ENCODE data around the gene ZNF587. TPM values are rescaled to one million over a fixed set of nuclear protein-coding genes. Genes with fewer than 3 reads are reported as not detected.
"Not testable (repeated sequence)": the region's sequence is repeated elsewhere in the genome, so short reads cannot be mapped to it uniquely, and the experiment has no call there.

The ZNF587 gene
- total and polyA plus RNA-seq, 4 donors = 3.4 to 40.8 (median 17.3) TPM

GRCh38 chr19:57812975-57813820 is 36.5 kb upstream of the ZNF587 start:
- not testable (repeated sequence) for H3K9me3 ChIP-seq (ENCODE audit: control insufficient read depth, low read length); H3K36me3 ChIP-seq (ENCODE audit: control insufficient read depth in 1 of 2, insufficient read depth in 2 of 2, low read length in 1 of 2); H3K27ac ChIP-seq (ENCODE audit: low read depth in 1 of 2, low read length in 2 of 2); H3K27me3 ChIP-seq (ENCODE audit: control insufficient read depth in 1 of 2, insufficient read depth in 2 of 2, low read length in 1 of 2); ATAC-seq (ENCODE audit: low FRiP score); H3K4me1 ChIP-seq (ENCODE audit: control insufficient read depth in 1 of 2, insufficient read depth in 2 of 2, low read length in 2 of 2); DNase-seq; H3K4me3 ChIP-seq (ENCODE audit: low read length in 2 of 2)
- intact Hi-C loops (cut with DNase I) = loop anchor here in 1 of 2 donors (10.0 kb wide), 1 partner anchor 638 kb away; no protein-coding TSS in a partner anchor
- 88 to 93% methylated on average over 10 to 13 of the region's 13 CpGs for WGBS, 2 donors

DNA sequence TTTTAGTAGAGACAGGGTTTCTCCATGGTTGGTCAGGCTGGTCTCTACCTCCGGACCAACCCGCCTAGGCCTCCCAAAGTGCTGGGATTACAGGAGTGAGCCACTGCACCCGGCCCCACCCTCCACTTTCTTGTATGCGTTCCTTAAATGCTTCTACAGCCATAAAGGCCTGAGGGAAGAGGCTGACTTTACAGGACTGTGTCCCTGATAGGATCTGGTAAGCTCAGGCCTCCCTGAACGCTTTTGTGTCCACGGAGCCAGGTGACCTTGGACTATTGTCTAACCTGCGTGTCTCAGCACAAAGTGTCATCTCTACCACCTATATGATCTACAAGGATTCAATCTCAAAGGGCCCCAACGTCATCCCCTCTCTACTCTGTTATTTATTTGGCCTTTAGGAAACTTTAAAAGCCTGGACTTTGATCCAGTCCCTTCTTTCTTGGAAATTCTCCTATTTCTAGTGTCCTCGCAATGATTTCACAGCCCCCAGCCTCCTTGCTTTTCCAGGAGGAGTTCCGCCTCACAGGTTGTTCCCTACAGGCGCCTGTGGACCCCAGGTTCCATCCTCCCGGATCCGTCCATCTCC is 35.6 kb upstream of the ZNF587 start:
- Histone ChIP-seq H3K27ac (ENCODE audit: low read depth in 1 of 2, low read length in 2 of 2) (no peak overlapping the region), H3K9me3 (ENCODE audit: control insufficient read depth, low read length) (no peaks in the 10 kb centered on the region), H3K4me3 (ENCODE audit: low read length in 2 of 2) (peak overlapping the region; percentile 49 to 91), H3K4me1 (ENCODE audit: control insufficient read depth in 1 of 2, insufficient read depth in 2 of 2, low read length in 2 of 2) (no peaks in the 10 kb centered on the region), H3K36me3 (ENCODE audit: control insufficient read depth in 1 of 2, insufficient read depth in 2 of 2, low read length in 1 of 2) (no peaks in the 10 kb centered on the region), H3K27me3 (ENCODE audit: control insufficient read depth in 1 of 2, insufficient read depth in 2 of 2, low read length in 1 of 2) (no peaks in the 10 kb centered on the region)
- intact Hi-C loops (cut with DNase I) = loop anchor here in 1 of 2 donors (10.0 kb wide), 1 partner anchor 639 kb away; no protein-coding TSS in a partner anchor
- no peak for DNase-seq
- no peak for ATAC-seq (ENCODE audit: low FRiP score)
- 22 to 24% methylated on average over 13 of the region's 13 CpGs for WGBS, 2 donors

DNA sequence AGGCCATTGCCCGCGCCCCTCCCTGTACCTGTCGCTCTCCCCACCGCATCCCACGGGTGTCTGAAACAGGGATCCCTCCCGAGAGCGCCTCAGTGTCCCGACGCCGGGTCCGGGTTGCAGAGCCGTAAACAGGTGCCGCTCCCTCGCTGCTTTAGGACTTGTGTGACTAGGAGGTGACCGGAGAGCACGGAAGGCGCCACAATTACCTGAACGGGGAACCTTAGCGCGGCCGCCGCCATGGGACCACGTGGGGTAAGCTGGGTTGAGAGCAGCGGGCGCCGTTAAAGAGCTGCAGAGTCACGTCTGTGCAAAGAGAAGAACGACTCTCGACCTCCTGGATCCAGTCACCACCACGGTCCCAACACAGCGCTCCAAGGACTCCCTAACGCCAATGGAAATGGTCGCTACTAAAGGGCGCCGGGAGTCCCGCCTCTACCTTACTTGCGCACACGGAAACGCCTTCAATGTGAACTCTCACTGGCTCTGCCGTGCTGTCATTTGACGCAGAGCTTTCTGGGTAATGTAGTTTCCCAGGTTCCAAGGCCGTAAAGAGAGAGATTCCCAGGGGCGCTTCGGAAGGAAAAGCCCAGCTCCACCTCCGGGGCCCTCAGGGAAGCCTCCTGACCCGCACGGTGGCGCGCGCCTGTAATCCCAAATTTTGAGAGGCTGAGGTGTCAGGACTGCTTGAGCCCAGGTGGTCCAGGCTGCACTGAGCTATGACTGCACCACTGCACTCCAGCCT is 35.0 kb upstream of the ZNF587 start, which contains the start of gene ZNF552:
TSS of gene ZNF552 (minus strand) at position 409 of the 742 bp plus-strand sequence. CDS start at position 239, 170 bp downstream.
- peak; percentile 90 to 92 for DNase-seq
- H3K27ac ChIP-seq (ENCODE audit: low read depth in 1 of 2, low read length in 2 of 2) = peak within 1 kb of the TSS in 1 of 2 donors; percentile 68
- intact Hi-C loops (cut with DNase I) = loop anchor here in 1 of 2 donors (10.0 kb wide), 1 partner anchor 640 kb away; no protein-coding TSS in a partner anchor

GRCh38 chr19:57815247-57816075 is 34.2 kb upstream of the ZNF587 start:
- Histone ChIP-seq H3K27me3 (ENCODE audit: control insufficient read depth in 1 of 2, insufficient read depth in 2 of 2, low read length in 1 of 2) (no peaks in the 10 kb centered on the region), H3K4me3 (ENCODE audit: low read length in 2 of 2) (no peak overlapping the region), H3K9me3 (ENCODE audit: control insufficient read depth, low read length) (no peaks in the 10 kb centered on the region), H3K27ac (ENCODE audit: low read depth in 1 of 2, low read length in 2 of 2) (no peak overlapping the region), H3K36me3 (ENCODE audit: control insufficient read depth in 1 of 2, insufficient read depth in 2 of 2, low read length in 1 of 2) (no peaks in the 10 kb centered on the region), H3K4me1 (ENCODE audit: control insufficient read depth in 1 of 2, insufficient read depth in 2 of 2, low read length in 2 of 2) (no peaks in the 10 kb centered on the region)
- DNase-seq (no peak), ATAC-seq (ENCODE audit: low FRiP score) (no peak)
- 90 to 94% methylated on average over 17 of the region's 17 CpGs for WGBS, 2 donors
- intact Hi-C loops (cut with DNase I) = loop anchor here in 1 of 2 donors (10.0 kb wide), 1 partner anchor 641 kb away; no protein-coding TSS in a partner anchor

More for the DNA sequence above, 35.0 kb upstream of the ZNF587 start, which contains the start of gene ZNF552:
- 0 to 1% methylated on average over 50 of the region's 50 CpGs for WGBS, 2 donors
- H3K27me3 ChIP-seq (ENCODE audit: control insufficient read depth in 1 of 2, insufficient read depth in 2 of 2, low read length in 1 of 2) = no peaks in the 10 kb centered on the region
- no peaks in the 10 kb centered on the region for H3K36me3 ChIP-seq (ENCODE audit: control insufficient read depth in 1 of 2, insufficient read depth in 2 of 2, low read length in 1 of 2)
- peak; percentile 93 for ATAC-seq (ENCODE audit: low FRiP score)
- peak within 1 kb of the TSS; percentile 49 to 91 for H3K4me3 ChIP-seq (ENCODE audit: low read length in 2 of 2)
- no peaks in the 10 kb centered on the region for H3K4me1 ChIP-seq (ENCODE audit: control insufficient read depth in 1 of 2, insufficient read depth in 2 of 2, low read length in 2 of 2)
- no peaks in the 10 kb centered on the region for H3K9me3 ChIP-seq (ENCODE audit: control insufficient read depth, low read length)

GRCh38 chr19:57816652-57817051 is 33.0 kb upstream of the ZNF587 start:
- no peak overlapping the region for H3K27ac ChIP-seq (ENCODE audit: low read depth in 1 of 2, low read length in 2 of 2)
- H3K27me3 ChIP-seq (ENCODE audit: control insufficient read depth in 1 of 2, insufficient read depth in 2 of 2, low read length in 1 of 2) = no peaks in the 10 kb centered on the region
- 86 to 94% methylated on average over 7 of the region's 7 CpGs for WGBS, 2 donors
- DNase-seq (no peak), ATAC-seq (ENCODE audit: low FRiP score) (no peak)
- H3K9me3 ChIP-seq (ENCODE audit: control insufficient read depth, low read length) = no peaks in the 10 kb centered on the region
- H3K4me3 ChIP-seq (ENCODE audit: low read length in 2 of 2) = no peak overlapping the region
- no peaks in the 10 kb centered on the region for H3K4me1 ChIP-seq (ENCODE audit: control insufficient read depth in 1 of 2, insufficient read depth in 2 of 2, low read length in 2 of 2)
- intact Hi-C loops (cut with DNase I) = loop anchor here in 1 of 2 donors (10.0 kb wide), 1 partner anchor 642 kb away; no protein-coding TSS in a partner anchor
- H3K36me3 ChIP-seq (ENCODE audit: control insufficient read depth in 1 of 2, insufficient read depth in 2 of 2, low read length in 1 of 2) = no peaks in the 10 kb centered on the region

GRCh38 chr19:57817976-57818375 is 31.7 kb upstream of the ZNF587 start:
- intact Hi-C loops (cut with DNase I) = loop anchor here in 1 of 2 donors (10.0 kb wide), 1 partner anchor 643 kb away; no protein-coding TSS in a partner anchor
- DNase-seq = no peak
- no peaks in the 10 kb centered on the region for H3K27me3 ChIP-seq (ENCODE audit: control insufficient read depth in 1 of 2, insufficient read depth in 2 of 2, low read length in 1 of 2)
- H3K27ac ChIP-seq (ENCODE audit: low read depth in 1 of 2, low read length in 2 of 2) = no peak overlapping the region
- no peak overlapping the region for H3K4me3 ChIP-seq (ENCODE audit: low read length in 2 of 2)
- 94 to 95% methylated on average over 14 of the region's 14 CpGs for WGBS, 2 donors
- no peak for ATAC-seq (ENCODE audit: low FRiP score)
- no peaks in the 10 kb centered on the region for H3K4me1 ChIP-seq (ENCODE audit: control insufficient read depth in 1 of 2, insufficient read depth in 2 of 2, low read length in 2 of 2)
- no peaks in the 10 kb centered on the region for H3K9me3 ChIP-seq (ENCODE audit: control insufficient read depth, low read length)
- no peaks in the 10 kb centered on the region for H3K36me3 ChIP-seq (ENCODE audit: control insufficient read depth in 1 of 2, insufficient read depth in 2 of 2, low read length in 1 of 2)

DNA sequence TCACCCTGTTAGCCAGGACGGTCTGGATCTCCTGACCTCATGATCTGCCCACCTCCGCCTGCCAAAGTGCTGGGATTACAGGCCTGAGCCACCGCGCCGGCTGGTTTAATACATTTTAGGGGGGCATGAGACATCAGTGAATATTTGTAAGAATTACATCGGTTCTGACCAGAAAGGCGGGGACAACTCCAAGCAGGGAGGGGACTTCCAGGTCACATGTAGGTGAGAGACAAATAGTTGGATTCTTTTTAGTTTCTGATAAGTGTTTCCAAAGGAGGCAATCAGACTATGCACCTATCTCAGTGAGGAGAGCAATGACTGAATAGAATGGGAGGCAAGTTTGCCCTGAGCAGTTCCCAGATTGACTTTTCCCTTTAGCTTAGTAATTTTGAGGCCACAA is 31.3 kb upstream of the ZNF587 start:
- H3K27me3 ChIP-seq (ENCODE audit: control insufficient read depth in 1 of 2, insufficient read depth in 2 of 2, low read length in 1 of 2) = no peaks in the 10 kb centered on the region
- no peaks in the 10 kb centered on the region for H3K36me3 ChIP-seq (ENCODE audit: control insufficient read depth in 1 of 2, insufficient read depth in 2 of 2, low read length in 1 of 2)
- no peak overlapping the region for H3K4me3 ChIP-seq (ENCODE audit: low read length in 2 of 2)
- ATAC-seq (ENCODE audit: low FRiP score) = no peak
- no peaks in the 10 kb centered on the region for H3K9me3 ChIP-seq (ENCODE audit: control insufficient read depth, low read length)
- no peak for DNase-seq
- 91 to 96% methylated on average over 7 of the region's 7 CpGs for WGBS, 2 donors
- H3K27ac ChIP-seq (ENCODE audit: low read depth in 1 of 2, low read length in 2 of 2) = no peak overlapping the region
- intact Hi-C loops (cut with DNase I) = loop anchor here in 1 of 2 donors (10.0 kb wide), 1 partner anchor 644 kb away; no protein-coding TSS in a partner anchor
- no peaks in the 10 kb centered on the region for H3K4me1 ChIP-seq (ENCODE audit: control insufficient read depth in 1 of 2, insufficient read depth in 2 of 2, low read length in 2 of 2)
